SK-N-SH (cell line): ENCODE data around the gene GORASP1. TPM values are rescaled to one million over a fixed set of nuclear protein-coding genes. Genes with fewer than 3 reads are reported as not detected.

ENCODE experiments used
- CTCF ChIA-PET: fragments of 300-600, 350-600 bp; formaldehyde crosslinking; extraction: SDS; loops from one replicate; lab custom pipeline; 2021; lab: Yijun Ruan, JAX
- POLR2A ChIA-PET: fragments of 350-600 bp; sonication (Branson Sonifier 250); formaldehyde crosslinking; extraction: SDS; loops from one replicate; lab custom pipeline; 2020; ENCODE audit warnings: antibody characterized with exemption, inconsistent platforms; lab: Yijun Ruan, JAX
- DNase-seq: peaks from one replicate; pipeline ENCODE4 v3.0.0; 2012
- H2AFZ ChIP-seq: fragments of 200-600 bp; sonication (generic); 2 replicates; pipeline ENCODE4 v1.8.1; 2016; ENCODE audit warnings: antibody characterized with exemption, mild to moderate bottlenecking, low read depth
- H3F3A ChIP-seq: fragments of 200-600 bp; sonication (generic); replicated peaks from 2 replicates; pipeline ENCODE3; 2016; ENCODE audit warnings: antibody characterized with exemption, mild to moderate bottlenecking; ENCODE audit not compliant: insufficient read depth
- H3K27ac ChIP-seq, 2 experiments: fragments of 200-500 bp in 1 of 2; fragments of 200-600 bp in 1 of 2; sonication (Bioruptor generic) in 1 of 2; sonication (generic), shearing (Covaris generic) in 1 of 2; 2 replicates each; pipeline versions ENCODE4 v1.5.1 to v1.6.1; 2014 to 2016; ENCODE audit warnings: low read depth in 2 of 2, inconsistent platforms in 1 of 2, low read length in 1 of 2, mild to moderate bottlenecking in 1 of 2, mixed read lengths in 1 of 2
- H3K27me3 ChIP-seq: fragments of 200-600 bp; sonication (generic), shearing (Covaris generic); 2 replicates; pipeline ENCODE4 v1.6.1; 2016; ENCODE audit warnings: mixed run types; ENCODE audit not compliant: insufficient read depth
- H3K36me3 ChIP-seq, 2 experiments: fragments of 200-500 bp in 1 of 2; fragments of 200-600 bp in 1 of 2; sonication (Bioruptor generic) in 1 of 2; sonication (generic) in 1 of 2; replicated peaks in 1 of 2; 2 replicates each; pipeline versions ENCODE3 to v1.5.1; 2014 to 2016; ENCODE audit warnings: low read length in 1 of 2, mild to moderate bottlenecking in 1 of 2; ENCODE audit not compliant: insufficient read depth in 2 of 2, control insufficient read depth in 1 of 2
- H3K4me1 ChIP-seq, 2 experiments: fragments of 200-500 bp in 1 of 2; fragments of 200-600 bp in 1 of 2; sonication (Bioruptor generic) in 1 of 2; sonication (generic), shearing (Covaris generic) in 1 of 2; 2 replicates each; pipeline versions ENCODE4 v1.5.1 to v1.6.1; 2014 to 2016; ENCODE audit warnings: low read depth in 1 of 2, low read length in 1 of 2, mixed run types in 1 of 2; ENCODE audit not compliant: insufficient read depth in 2 of 2, control insufficient read depth in 1 of 2
- H3K4me2 ChIP-seq: fragments of 200-600 bp; sonication (generic), shearing (Covaris generic); 2 replicates; pipeline ENCODE4 v1.6.1; 2017; ENCODE audit warnings: mixed run types
- H3K4me3 ChIP-seq, 2 experiments: fragments of 200-500 bp in 1 of 2; fragments of 200-600 bp in 1 of 2; sonication (Bioruptor generic) in 1 of 2; sonication (generic), shearing (Covaris generic) in 1 of 2; 2 replicates each; pipeline versions ENCODE4 v1.5.1 to v1.8.1; 2014 to 2016; ENCODE audit warnings: low read depth in 2 of 2, inconsistent platforms in 1 of 2, low read length in 1 of 2, mild to moderate bottlenecking in 1 of 2, mixed read lengths in 1 of 2, moderate library complexity in 1 of 2
- H3K79me2 ChIP-seq: fragments of 200-600 bp; sonication (generic); 2 replicates; pipeline ENCODE4 v1.8.1; 2017; ENCODE audit warnings: mild to moderate bottlenecking; ENCODE audit not compliant: insufficient read depth
- H3K9ac ChIP-seq: fragments of 200-600 bp; sonication (generic); 2 replicates; pipeline ENCODE4 v1.6.1; 2017; ENCODE audit warnings: mixed run types
- H3K9me2 ChIP-seq: fragments of 200-600 bp; sonication (generic); 2 replicates; pipeline ENCODE4 v1.6.1; 2017; ENCODE audit warnings: mixed run types
- H3K9me3 ChIP-seq: fragments of 200-600 bp; sonication (generic); 2 replicates; pipeline ENCODE4 v1.6.1; 2017; ENCODE audit warnings: mixed run types, mild to moderate bottlenecking, moderate library complexity
- H4K20me1 ChIP-seq: fragments of 200-600 bp; sonication (generic); 2 replicates; pipeline ENCODE4 v1.6.1; 2017; ENCODE audit warnings: mild to moderate bottlenecking, mixed run types; ENCODE audit not compliant: insufficient read depth
- EP300 ChIP-seq, 2 experiments: IDR thresholded peaks; 2 replicates each; pipeline versions ENCODE4 v1.4.0 to v1.6.1; 2012; ENCODE audit warnings: borderline replicate concordance in 1 of 2, low read depth in 1 of 2, low read length in 1 of 2
- FOSL2 ChIP-seq: IDR thresholded peaks from 2 replicates; pipeline ENCODE4 v1.4.0; 2012; ENCODE audit warnings: low read depth, mild to moderate bottlenecking, moderate library complexity, borderline replicate concordance
- JUND ChIP-seq: IDR thresholded peaks from 2 replicates; pipeline ENCODE4 v1.4.0; 2012
- NFIC ChIP-seq: IDR thresholded peaks from 2 replicates; pipeline ENCODE4 v1.4.0; 2012; ENCODE audit warnings: borderline replicate concordance
- RAD21 ChIP-seq: IDR thresholded peaks from 2 replicates; pipeline ENCODE4 v1.6.1; 2012; ENCODE audit warnings: mild to moderate bottlenecking, low read length
- WGBS: methylation state at CpG from one replicate; pipeline ENCODE4 v1.1.6; 2017; ENCODE audit warnings: low lambda C conversion rate; 5-methylcytosine and 5-hydroxymethylcytosine counted together
- polyA plus RNA-seq, 3 experiments: library from polyadenylated mRNA; depleted of rRNA; stranded (reverse); fragments of >200 nt; gene quantifications; 2 replicates each; pipeline ENCODE4 v1.2.3, GENCODE V29; 2012
- TF ChIP-seq, protein P1 (sequence below): IDR thresholded peaks from 2 replicates; pipeline ENCODE4 v1.4.0; 2012; ENCODE audit warnings: low read depth, borderline replicate concordance
- TF ChIP-seq, protein P2 (sequence below): fragments of 200-600 bp; sonication (generic); IDR thresholded peaks from 2 replicates; pipeline ENCODE4 v1.6.1; 2017; ENCODE audit warnings: antibody characterized with exemption, mild to moderate bottlenecking, moderate library complexity

GORASP1 gene
- polyA plus RNA-seq, 1 of the 3 experiments (the other 2 are of a cell fraction): 44.3 TPM

DNA sequence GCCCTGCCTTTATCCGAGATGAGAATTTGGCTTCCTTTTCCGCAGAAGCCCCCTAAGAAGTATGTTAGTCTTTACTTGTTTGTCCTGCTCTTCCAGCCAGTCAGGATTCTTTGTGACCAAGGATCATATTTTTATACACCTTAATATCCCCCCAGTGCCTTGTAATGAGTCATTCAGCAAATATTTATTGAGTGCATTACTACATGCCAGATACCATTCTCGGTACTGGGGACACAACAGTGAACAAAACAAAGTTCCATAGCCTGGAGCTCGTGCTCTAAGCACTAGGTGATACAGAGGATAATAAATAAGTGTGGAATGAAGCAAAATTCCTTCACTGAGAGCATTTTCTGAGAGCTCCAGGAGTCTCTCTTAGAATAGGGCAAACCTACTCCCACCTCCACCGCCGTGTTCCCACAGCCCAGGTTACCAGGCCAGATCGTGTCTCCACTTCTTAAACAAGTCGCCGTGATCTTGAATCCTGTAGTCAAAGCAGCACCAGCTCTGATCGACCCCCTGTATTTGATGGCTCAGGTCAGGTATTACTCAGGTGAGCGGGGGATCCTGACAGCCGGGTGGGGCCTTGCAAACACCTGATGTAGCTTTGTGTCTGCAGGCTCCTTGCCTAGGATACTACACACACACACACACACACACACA, 18.5 kb upstream of the GORASP1 start:
- ChIA-PET POLR2A (no interaction called here), CTCF (interaction anchor here (0.9 to 14.8 kb wide), 24 partner anchors 8 to 179 kb away, joined by 3 to 223 read pairs (median 6); partner anchors contain the start of gene CX3CR1)
- Histone ChIP-seq H3F3A (no peaks in the 10 kb centered on the region), H3K36me3 (no peaks in the 10 kb centered on the region), H3K4me3 (no peak overlapping the region), H3K4me1 (0 out of 4 replicates have a peak, but pooled peaks cover 0 to 6% of the 10 kb centered on the region in 2 experiments), H4K20me1 (no peaks in the 10 kb centered on the region), H3K27ac (peak overlapping the region in 1 of 2 experiments; percentile 6; a peak in 1 of 4 replicates), H3K9me3 (no peaks in the 10 kb centered on the region), H2AFZ (no peak overlapping the region), H3K9ac (no peak overlapping the region), H3K79me2 (no peaks in the 10 kb centered on the region), H3K9me2 (no peaks in the 10 kb centered on the region), H3K4me2 (peak overlapping the region; percentile 37), H3K27me3 (no peaks in the 10 kb centered on the region)
- TF ChIP-seq JUND (peak; percentile 37; the same call in 1 of the 2 replicates), FOSL2 (peak; percentile 34; the same call in 1 of the 2 replicates), NFIC (no peak)
- TF ChIP-seq, protein P1, sequence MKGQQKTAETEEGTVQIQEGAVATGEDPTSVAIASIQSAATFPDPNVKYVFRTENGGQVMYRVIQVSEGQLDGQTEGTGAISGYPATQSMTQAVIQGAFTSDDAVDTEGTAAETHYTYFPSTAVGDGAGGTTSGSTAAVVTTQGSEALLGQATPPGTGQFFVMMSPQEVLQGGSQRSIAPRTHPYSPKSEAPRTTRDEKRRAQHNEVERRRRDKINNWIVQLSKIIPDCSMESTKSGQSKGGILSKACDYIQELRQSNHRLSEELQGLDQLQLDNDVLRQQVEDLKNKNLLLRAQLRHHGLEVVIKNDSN: no peak
- WGBS: 69% methylated on average over 11 of the region's 12 CpGs
- DNase-seq: no peak

DNA sequence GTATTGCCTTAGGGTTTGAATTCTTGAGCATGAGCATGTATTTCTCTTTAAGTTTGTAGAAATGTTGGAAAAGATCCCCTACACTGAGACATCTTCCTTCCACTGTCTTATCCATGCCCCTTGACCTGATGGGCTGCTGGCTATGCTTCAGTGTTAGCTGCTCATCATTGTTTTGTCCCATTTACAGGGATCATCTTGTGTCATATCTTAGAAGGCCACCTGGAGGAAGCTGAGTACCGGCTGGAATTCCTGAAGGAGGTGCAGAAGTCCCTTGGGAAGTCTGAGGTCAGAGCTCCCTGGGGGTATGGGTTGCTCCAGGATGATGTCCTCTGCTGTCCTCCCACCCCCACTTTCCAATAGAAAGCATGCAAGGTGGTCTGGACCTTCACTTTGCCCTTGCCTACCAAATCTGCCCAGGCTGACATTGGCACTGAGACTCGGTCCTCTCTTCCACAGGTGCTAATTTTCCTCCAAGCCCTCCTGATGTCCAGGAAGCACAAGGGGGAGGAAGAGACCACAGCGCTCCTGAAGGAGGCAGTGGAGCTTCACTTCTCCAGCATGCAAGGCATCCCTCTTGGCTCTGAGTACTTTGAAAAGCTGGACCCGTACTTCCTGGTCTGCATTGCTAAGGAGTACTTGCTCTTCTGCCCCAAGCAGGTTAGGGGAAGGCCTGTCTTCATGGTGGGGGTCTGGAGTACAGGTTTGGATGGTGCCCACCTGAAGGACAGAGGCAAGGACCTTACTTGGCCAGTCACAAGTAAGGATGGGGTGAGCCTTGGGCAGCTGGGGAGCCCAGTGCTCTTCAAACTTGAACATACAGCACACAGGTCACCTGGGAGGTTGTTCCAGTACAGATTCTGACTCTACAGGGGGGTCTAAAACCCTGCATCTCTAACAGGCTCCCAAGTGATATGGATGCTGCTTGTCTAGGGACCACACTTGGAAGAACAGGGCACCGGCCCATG, 17.7 kb upstream of the GORASP1 start:
- WGBS: 89% methylated on average over 4 of the region's 5 CpGs
- Histone ChIP-seq H3K4me3 (no peak overlapping the region), H3K4me1 (0 out of 4 replicates have a peak, but pooled peaks cover 0 to 6% of the 10 kb centered on the region in 2 experiments), H3F3A (no peaks in the 10 kb centered on the region), H3K27ac (peak overlapping the region in 1 of 2 experiments; percentile 6; a peak in 1 of 4 replicates), H4K20me1 (no peaks in the 10 kb centered on the region), H3K79me2 (no peaks in the 10 kb centered on the region), H3K4me2 (peak overlapping the region; percentile 37), H3K9me2 (no peaks in the 10 kb centered on the region), H2AFZ (no peak overlapping the region), H3K9me3 (no peaks in the 10 kb centered on the region), H3K27me3 (no peaks in the 10 kb centered on the region), H3K36me3 (no peaks in the 10 kb centered on the region), H3K9ac (no peak overlapping the region)
- no peak for DNase-seq
- POLR2A ChIA-PET: no interaction called here
- CTCF ChIA-PET: interaction anchor here (1.0 to 14.8 kb wide), 8 partner anchors 7 to 165 kb away, joined by 3 to 223 read pairs (median 8); partner anchors contain the start of gene CX3CR1
- TF ChIP-seq EP300 (IDR thresholded peaks at IDR 0.05; ENCODE audit: borderline replicate concordance in 1 of 2, low read depth in 1 of 2, low read length in 1 of 2) (no peak), RAD21 (peak; percentile 38; the same call in 1 of the 2 replicates)
- TF ChIP-seq, protein P2, sequence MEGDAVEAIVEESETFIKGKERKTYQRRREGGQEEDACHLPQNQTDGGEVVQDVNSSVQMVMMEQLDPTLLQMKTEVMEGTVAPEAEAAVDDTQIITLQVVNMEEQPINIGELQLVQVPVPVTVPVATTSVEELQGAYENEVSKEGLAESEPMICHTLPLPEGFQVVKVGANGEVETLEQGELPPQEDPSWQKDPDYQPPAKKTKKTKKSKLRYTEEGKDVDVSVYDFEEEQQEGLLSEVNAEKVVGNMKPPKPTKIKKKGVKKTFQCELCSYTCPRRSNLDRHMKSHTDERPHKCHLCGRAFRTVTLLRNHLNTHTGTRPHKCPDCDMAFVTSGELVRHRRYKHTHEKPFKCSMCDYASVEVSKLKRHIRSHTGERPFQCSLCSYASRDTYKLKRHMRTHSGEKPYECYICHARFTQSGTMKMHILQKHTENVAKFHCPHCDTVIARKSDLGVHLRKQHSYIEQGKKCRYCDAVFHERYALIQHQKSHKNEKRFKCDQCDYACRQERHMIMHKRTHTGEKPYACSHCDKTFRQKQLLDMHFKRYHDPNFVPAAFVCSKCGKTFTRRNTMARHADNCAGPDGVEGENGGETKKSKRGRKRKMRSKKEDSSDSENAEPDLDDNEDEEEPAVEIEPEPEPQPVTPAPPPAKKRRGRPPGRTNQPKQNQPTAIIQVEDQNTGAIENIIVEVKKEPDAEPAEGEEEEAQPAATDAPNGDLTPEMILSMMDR: peak; percentile 46
